Measurements from ENCODE around the gene KLK5. TPM values are rescaled to one million over a fixed set of nuclear protein-coding genes. Genes with fewer than 3 reads are reported as not detected.

The KLK5 gene
- total RNA-seq, 1 experiment from 2014 or later = not detected

- DNase-seq = no peak
- H3K36me3 ChIP-seq (ENCODE audit: control insufficient read depth, insufficient read depth, low read length) = no peaks in the 10 kb centered on the region
- no TSS peak for BruUV-seq (replicated peaks)
- CTCF ChIA-PET = no interaction called here
- no peak for TF ChIP-seq CTCF (IDR thresholded peaks at IDR 0.05; ENCODE audit: insufficient read depth in 1 of 2, low read depth in 1 of 2, low read length in 1 of 2, severe bottlenecking in 1 of 2, unreplicated experiment in 1 of 2)
- H3K36me3 Mint-ChIP-seq (ENCODE audit: insufficient read depth, unreplicated experiment) = no peaks in the 10 kb centered on the region
- no peaks in the 10 kb centered on the region for H3K9me3 Mint-ChIP-seq (ENCODE audit: unreplicated experiment)
- peaks cover 8% of the 10 kb centered on the region for H3K27me3 Mint-ChIP-seq (ENCODE audit: insufficient read depth, unreplicated experiment)
- H3K4me1 ChIP-seq = no peaks in the 10 kb centered on the region; the same call in 1 of the 2 replicates
- intact Hi-C loops (cut with micrococcal nuclease; ENCODE audit: unreplicated experiment) = loop anchor here (10.0 kb wide), 1 partner anchor 561 kb away; the partner anchor contains the start of gene NAPSA
- no peaks in the 10 kb centered on the region for H3K9me3 ChIP-seq
- H3K27ac Mint-ChIP-seq (ENCODE audit: unreplicated experiment) = no peak overlapping the region
- no peak overlapping the region for H3K4me3 Mint-ChIP-seq (ENCODE audit: unreplicated experiment)
- H3K4me3 ChIP-seq (ENCODE audit: low read depth, low read length) = no peak overlapping the region
- no peaks in the 10 kb centered on the region for H3K4me1 Mint-ChIP-seq (ENCODE audit: low read depth, unreplicated experiment)
- POLR2A ChIA-PET = no interaction called here
- H3K27me3 ChIP-seq (replicated peaks; ENCODE audit: control insufficient read depth, insufficient read depth, low read length) = 0 out of 2 replicates have a peak, but pooled peaks cover 2% of the 10 kb centered on the region
Measured at GRCh38 chr19:50925734-50926133, 27.1 kb downstream of the KLK5 start.

- Mint-ChIP-seq H3K27me3 (ENCODE audit: insufficient read depth, unreplicated experiment) (peaks cover 12% of the 10 kb centered on the region), H3K9me3 (ENCODE audit: unreplicated experiment) (no peaks in the 10 kb centered on the region), H3K36me3 (ENCODE audit: insufficient read depth, unreplicated experiment) (peaks cover under 1% of the 10 kb centered on the region), H3K4me3 (ENCODE audit: unreplicated experiment) (no peak overlapping the region), H3K4me1 (ENCODE audit: low read depth, unreplicated experiment) (no peaks in the 10 kb centered on the region), H3K27ac (ENCODE audit: unreplicated experiment) (no peak overlapping the region)
- ChIA-PET POLR2A (no interaction called here), CTCF (interaction anchor here (0.6 kb wide), 2 partner anchors 72 to 92 kb away, joined by 3 read pairs; no protein-coding TSS in a partner anchor)
- intact Hi-C loops (cut with micrococcal nuclease; ENCODE audit: unreplicated experiment) = loop anchor here (5.0 to 10.0 kb wide), 2 partner anchors 197 to 560 kb away; partner anchors contain the start of gene NAPSA
- no peak overlapping the region for H3K4me3 ChIP-seq (ENCODE audit: low read depth, low read length)
- peaks cover 2% of the 10 kb centered on the region; the same call in 1 of the 2 replicates for H3K27me3 ChIP-seq (replicated peaks; ENCODE audit: control insufficient read depth, insufficient read depth, low read length)
- no peaks in the 10 kb centered on the region for H3K9me3 ChIP-seq
- no peaks in the 10 kb centered on the region for H3K36me3 ChIP-seq (ENCODE audit: control insufficient read depth, insufficient read depth, low read length)
- no TSS peak for BruUV-seq (replicated peaks)
- TF ChIP-seq CTCF (IDR thresholded peaks at IDR 0.05; ENCODE audit: insufficient read depth in 1 of 2, low read depth in 1 of 2, low read length in 1 of 2, severe bottlenecking in 1 of 2, unreplicated experiment in 1 of 2) = no peak
- no peaks in the 10 kb centered on the region; the same call in 1 of the 2 replicates for H3K4me1 ChIP-seq
- DNase-seq = no peak
Measured at GRCh38 chr19:50924586-50924985, 28.3 kb downstream of the KLK5 start.

- ChIA-PET CTCF (interaction anchor here (0.5 to 1.3 kb wide), 13 partner anchors 17 to 386 kb away, joined by 3 to 21 read pairs (median 5); no protein-coding TSS in a partner anchor), POLR2A (no interaction called here)
- intact Hi-C loops (cut with micrococcal nuclease; ENCODE audit: unreplicated experiment) = loop anchor here (1.0 to 10.0 kb wide), 5 partner anchors 128 to 558 kb away; partner anchors contain the start of gene NAPSA
- no peak overlapping the region for H3K4me3 Mint-ChIP-seq (ENCODE audit: unreplicated experiment)
- BruUV-seq (replicated peaks) = no TSS peak
- H3K4me1 Mint-ChIP-seq (ENCODE audit: low read depth, unreplicated experiment) = no peaks in the 10 kb centered on the region
- peaks cover 17% of the 10 kb centered on the region for H3K27me3 Mint-ChIP-seq (ENCODE audit: insufficient read depth, unreplicated experiment)
- no peak overlapping the region for H3K4me3 ChIP-seq (ENCODE audit: low read depth, low read length)
- peak; percentile 80 to 86 for DNase-seq
- H3K36me3 ChIP-seq (ENCODE audit: control insufficient read depth, insufficient read depth, low read length) = no peaks in the 10 kb centered on the region
- no peak overlapping the region for H3K27ac Mint-ChIP-seq (ENCODE audit: unreplicated experiment)
- H3K9me3 ChIP-seq = no peaks in the 10 kb centered on the region
- no peaks in the 10 kb centered on the region for H3K9me3 Mint-ChIP-seq (ENCODE audit: unreplicated experiment)
- no peaks in the 10 kb centered on the region for H3K4me1 ChIP-seq
- no peaks in the 10 kb centered on the region; the same call in 1 of the 2 replicates for H3K27me3 ChIP-seq (replicated peaks; ENCODE audit: control insufficient read depth, insufficient read depth, low read length)
- TF ChIP-seq CTCF (IDR thresholded peaks at IDR 0.05; ENCODE audit: insufficient read depth in 1 of 2, low read depth in 1 of 2, low read length in 1 of 2, severe bottlenecking in 1 of 2, unreplicated experiment in 1 of 2) = peak; percentile 86 to 93
- peaks cover 6% of the 10 kb centered on the region for H3K36me3 Mint-ChIP-seq (ENCODE audit: insufficient read depth, unreplicated experiment)
Measured at GRCh38 chr19:50922317-50922853, 30.5 kb downstream of the KLK5 start.
